Neural crest cell (in vitro differentiated cells): ENCODE measurements around the gene KCNMB2. TPM values are rescaled to one million over a fixed set of nuclear protein-coding genes. Genes with fewer than 3 reads are reported as not detected.

Experiments used
- DNase-seq: peaks from one replicate; pipeline ENCODE4 v3.0.0; 2021; ENCODE audit warnings: low read depth, mixed read lengths, low spot score
- H3K27ac Mint-ChIP-seq: one replicate; pipeline ENCODE4 v1.8.0; 2021; ENCODE audit warnings: mild to moderate bottlenecking, mixed read lengths; ENCODE audit not compliant: unreplicated experiment
- H3K27me3 Mint-ChIP-seq: 2 replicates; pipeline ENCODE4 v1.8.0; 2021; ENCODE audit warnings: low read depth, mild to moderate bottlenecking, mixed read lengths
- H3K36me3 Mint-ChIP-seq: 2 replicates; pipeline ENCODE4 v1.8.0; 2021; ENCODE audit warnings: low read depth, mild to moderate bottlenecking, mixed read lengths
- H3K4me1 Mint-ChIP-seq: 2 replicates; pipeline ENCODE4 v1.8.0; 2021; ENCODE audit warnings: mixed read lengths
- H3K4me3 Mint-ChIP-seq: one replicate; pipeline ENCODE4 v1.8.0; 2021; ENCODE audit warnings: mild to moderate bottlenecking, mixed read lengths
- H3K9me3 Mint-ChIP-seq: 2 replicates; pipeline ENCODE4 v1.8.0; 2021; ENCODE audit warnings: mixed read lengths
- total RNA-seq: library from RNA; stranded (reverse); gene quantifications from 2 replicates; pipeline ENCODE4 v1.2.1, GENCODE V29; 2021
- TF ChIP-seq, protein P1 (sequence below): fragments of 200-600 bp; sonication (generic); conservative IDR thresholded peaks from 2 replicates; pipeline ENCODE4 v1.5.0; 2021; ENCODE audit warnings: antibody characterized with exemption, mild to moderate bottlenecking

The KCNMB2 gene
- total RNA-seq, 1 donor from 2014 or later: 0.84 TPM

GRCh38 chr3:178676077-178676476 is 139.8 kb downstream of the KCNMB2 start:
- Mint-ChIP-seq H3K4me3 (no peak overlapping the region), H3K27ac (no peak overlapping the region), H3K27me3 (no peaks in the 10 kb centered on the region), H3K36me3 (no peaks in the 10 kb centered on the region), H3K4me1 (peaks cover 5% of the 10 kb centered on the region), H3K9me3 (no peaks in the 10 kb centered on the region)
- TF ChIP-seq, protein P1, sequence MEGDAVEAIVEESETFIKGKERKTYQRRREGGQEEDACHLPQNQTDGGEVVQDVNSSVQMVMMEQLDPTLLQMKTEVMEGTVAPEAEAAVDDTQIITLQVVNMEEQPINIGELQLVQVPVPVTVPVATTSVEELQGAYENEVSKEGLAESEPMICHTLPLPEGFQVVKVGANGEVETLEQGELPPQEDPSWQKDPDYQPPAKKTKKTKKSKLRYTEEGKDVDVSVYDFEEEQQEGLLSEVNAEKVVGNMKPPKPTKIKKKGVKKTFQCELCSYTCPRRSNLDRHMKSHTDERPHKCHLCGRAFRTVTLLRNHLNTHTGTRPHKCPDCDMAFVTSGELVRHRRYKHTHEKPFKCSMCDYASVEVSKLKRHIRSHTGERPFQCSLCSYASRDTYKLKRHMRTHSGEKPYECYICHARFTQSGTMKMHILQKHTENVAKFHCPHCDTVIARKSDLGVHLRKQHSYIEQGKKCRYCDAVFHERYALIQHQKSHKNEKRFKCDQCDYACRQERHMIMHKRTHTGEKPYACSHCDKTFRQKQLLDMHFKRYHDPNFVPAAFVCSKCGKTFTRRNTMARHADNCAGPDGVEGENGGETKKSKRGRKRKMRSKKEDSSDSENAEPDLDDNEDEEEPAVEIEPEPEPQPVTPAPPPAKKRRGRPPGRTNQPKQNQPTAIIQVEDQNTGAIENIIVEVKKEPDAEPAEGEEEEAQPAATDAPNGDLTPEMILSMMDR: no peak
- no peak for DNase-seq

DNA sequence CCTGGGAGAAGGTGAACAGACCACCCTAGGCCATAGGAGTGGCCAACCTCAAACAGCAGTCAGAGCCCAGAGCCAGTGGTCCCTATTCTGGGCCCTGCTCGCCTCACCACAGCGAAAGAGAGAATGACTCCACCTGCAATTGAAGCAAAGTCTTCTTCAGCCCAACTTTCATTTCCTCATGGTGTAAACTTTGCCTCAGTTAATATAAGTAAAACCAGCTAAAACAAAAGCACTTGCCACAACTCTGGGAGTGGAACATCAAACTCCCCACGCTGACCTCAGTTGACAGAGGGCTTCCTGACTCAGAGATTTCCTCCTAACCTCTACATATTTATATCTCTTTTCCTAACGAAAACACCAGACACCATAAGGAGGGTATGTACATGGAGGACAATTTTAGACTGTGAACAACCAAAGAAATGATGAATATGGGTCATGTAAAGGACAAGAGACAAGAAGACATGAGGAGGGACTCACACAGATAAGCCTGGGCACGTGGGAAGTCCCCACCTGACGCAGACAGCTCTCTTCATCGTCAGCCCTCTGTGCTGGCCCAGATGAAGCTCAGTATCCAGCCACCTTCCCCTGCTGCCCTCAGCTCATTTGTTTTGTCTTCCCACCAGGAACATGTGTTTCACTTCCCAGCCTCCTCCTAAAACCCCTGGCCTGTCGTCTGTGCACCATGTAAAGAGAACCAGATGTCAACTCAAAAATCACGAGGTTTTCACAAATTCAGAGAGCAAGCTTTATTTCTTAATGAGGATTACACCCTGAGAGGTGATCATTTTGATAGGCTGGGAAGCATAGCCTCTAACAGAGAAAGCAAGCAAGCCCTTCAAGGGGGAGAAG is 140.9 kb downstream of the KCNMB2 start:
- H3K27me3 Mint-ChIP-seq: no peaks in the 10 kb centered on the region
- no peak overlapping the region for H3K4me3 Mint-ChIP-seq
- TF ChIP-seq, protein P1: no peak
- no peaks in the 10 kb centered on the region for H3K4me1 Mint-ChIP-seq
- no peak for DNase-seq
- H3K9me3 Mint-ChIP-seq: no peaks in the 10 kb centered on the region
- no peaks in the 10 kb centered on the region for H3K36me3 Mint-ChIP-seq
- H3K27ac Mint-ChIP-seq: no peak overlapping the region

- TF ChIP-seq, protein P1: no peak
- DNase-seq: no peak
- Mint-ChIP-seq H3K27me3 (no peaks in the 10 kb centered on the region), H3K4me1 (no peaks in the 10 kb centered on the region), H3K36me3 (no peaks in the 10 kb centered on the region), H3K27ac (no peak overlapping the region), H3K4me3 (no peak overlapping the region), H3K9me3 (no peaks in the 10 kb centered on the region)
These were observed 141.7 kb downstream of the KCNMB2 start for GRCh38 chr3:178677961-178678360.

DNA sequence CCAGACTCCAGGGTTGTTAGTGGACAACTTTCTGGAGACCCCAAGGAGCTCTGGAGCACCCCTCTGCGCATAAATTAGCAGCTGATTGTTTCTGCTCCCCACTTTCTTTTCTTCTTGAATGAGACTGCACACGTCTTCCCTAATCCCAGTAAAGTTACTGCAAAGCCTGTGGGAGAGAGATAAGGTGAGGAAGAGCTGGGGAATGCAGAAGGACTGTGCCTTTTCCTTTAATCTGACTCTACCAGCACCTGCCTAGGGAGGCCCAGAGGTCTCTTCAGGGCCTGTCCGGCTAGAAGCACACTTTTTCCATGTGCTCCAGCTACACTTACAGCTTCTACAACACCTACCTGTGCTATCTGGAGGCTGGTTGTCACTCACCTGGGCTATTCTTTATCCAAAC is 143.8 kb downstream of the KCNMB2 start:
- Mint-ChIP-seq H3K4me1 (no peaks in the 10 kb centered on the region), H3K27ac (no peak overlapping the region), H3K36me3 (no peaks in the 10 kb centered on the region), H3K9me3 (peaks cover 3% of the 10 kb centered on the region), H3K4me3 (no peak overlapping the region), H3K27me3 (no peaks in the 10 kb centered on the region)
- DNase-seq: no peak
- TF ChIP-seq, protein P1: no peak

GRCh38 chr3:178680489-178680888 is 144.3 kb downstream of the KCNMB2 start:
- no peaks in the 10 kb centered on the region for H3K27me3 Mint-ChIP-seq
- DNase-seq: no peak
- peaks cover 3% of the 10 kb centered on the region for H3K9me3 Mint-ChIP-seq
- H3K36me3 Mint-ChIP-seq: no peaks in the 10 kb centered on the region
- no peak overlapping the region for H3K27ac Mint-ChIP-seq
- TF ChIP-seq, protein P1: no peak
- no peak overlapping the region for H3K4me3 Mint-ChIP-seq
- H3K4me1 Mint-ChIP-seq: no peaks in the 10 kb centered on the region
